Measurements from ENCODE around the gene SDF4. TPM values are rescaled to one million over a fixed set of nuclear protein-coding genes. Genes with fewer than 3 reads are reported as not detected.

SDF4 gene
- total RNA-seq, 4 donors from 2014 or later: 109 to 144 (median 138) TPM

- 85 to 98% methylated on average over 14 to 31 of the region's 34 CpGs for WGBS, 2 donors
- TF ChIP-seq CTCF (IDR thresholded peaks at IDR 0.05): no peak
- no peak for TF ChIP-seq POLR2A (IDR thresholded peaks at IDR 0.05)
These were observed 6.5 kb downstream of the SDF4 start for GRCh38 chr1:1225238-1225845.

DNA sequence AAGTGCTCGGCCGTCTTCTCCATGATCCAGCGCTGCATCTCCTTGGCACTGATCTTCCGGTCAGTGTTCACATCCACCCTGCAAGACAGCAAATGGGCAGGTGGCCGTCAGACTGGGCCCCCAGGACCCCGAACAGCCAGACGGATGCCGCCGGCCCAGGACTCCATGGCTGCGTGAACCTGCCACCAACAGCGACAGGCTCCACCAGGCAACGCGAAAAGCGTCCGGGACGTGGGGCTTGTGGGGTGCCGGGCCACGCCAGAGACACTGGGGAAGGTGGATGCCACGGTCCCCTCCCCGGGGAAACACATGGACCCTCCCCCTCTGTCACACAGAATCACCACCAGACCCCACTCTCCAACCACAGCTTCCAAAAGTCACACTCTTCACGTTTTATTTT, 7.9 kb downstream of the SDF4 start:
- TF ChIP-seq CTCF (IDR thresholded peaks at IDR 0.05): no peak
- TF ChIP-seq POLR2A (IDR thresholded peaks at IDR 0.05): no peak
- Histone ChIP-seq H3K27ac (no peak overlapping the region), H3K4me1 (no peaks in the 10 kb centered on the region), H3K4me3 (replicated peaks in 1 of 3) (no peak overlapping the region), H3K36me3 (peaks cover 45 to 62% of the 10 kb centered on the region in 2 donors), H3K9me3 (no peaks in the 10 kb centered on the region), H3K27me3 (no peaks in the 10 kb centered on the region)
- intact Hi-C loops (cut with DNase I): no loop called here
- 94% methylated on average over 6 to 18 of the region's 21 CpGs for WGBS, 2 donors
- DNase-seq: no peak

More at GRCh38 chr1:1225238-1225845, 6.5 kb downstream of the SDF4 start:
- Histone ChIP-seq H3K4me1 (peaks cover 8 to 13% of the 10 kb centered on the region in 2 donors), H3K36me3 (peaks cover 46 to 58% of the 10 kb centered on the region in 2 donors), H3K4me3 (replicated peaks in 1 of 3) (no peak overlapping the region), H3K27me3 (no peaks in the 10 kb centered on the region), H3K9me3 (no peaks in the 10 kb centered on the region), H3K27ac (no peak overlapping the region)
- intact Hi-C loops (cut with DNase I): no loop called here
- peak; percentile 47 to 50 for DNase-seq

DNA sequence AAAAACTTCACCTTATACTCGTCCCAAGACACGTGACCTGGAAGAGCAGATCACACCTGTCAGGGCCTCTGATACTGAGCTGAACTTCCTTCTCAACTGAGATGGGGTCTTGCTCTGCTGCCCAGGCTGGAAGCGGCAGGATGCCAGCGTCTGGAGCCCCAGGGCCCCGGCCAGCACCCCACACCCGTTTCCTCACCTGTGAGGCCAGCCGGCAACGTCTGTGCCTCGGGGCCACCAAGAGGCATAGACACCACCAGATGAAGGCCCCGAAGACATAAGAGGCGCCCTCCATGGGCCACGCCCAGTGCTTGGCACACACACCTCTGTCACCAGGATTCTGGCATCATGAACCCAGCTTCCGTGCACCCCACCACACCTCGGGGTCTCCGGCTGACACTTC, 8.5 kb downstream of the SDF4 start:
- intact Hi-C loops (cut with DNase I): no loop called here
- no peak overlapping the region for H3K4me3 ChIP-seq (replicated peaks in 1 of 3)
- H3K9me3 ChIP-seq: no peaks in the 10 kb centered on the region
- WGBS, 2 donors: 95 to 96% methylated on average over 15 of the region's 15 CpGs
- H3K27ac ChIP-seq: no peak overlapping the region
- no peak for DNase-seq
- no peak for TF ChIP-seq POLR2A (IDR thresholded peaks at IDR 0.05)
- H3K36me3 ChIP-seq: peaks cover 44 to 62% of the 10 kb centered on the region in 2 donors
- H3K27me3 ChIP-seq: no peaks in the 10 kb centered on the region
- no peaks in the 10 kb centered on the region for H3K4me1 ChIP-seq

GRCh38 chr1:1222575-1223225, 9.1 kb downstream of the SDF4 start:
- WGBS, 2 donors: 97% methylated on average over 43 to 44 of the region's 44 CpGs
- H3K27ac ChIP-seq: no peak overlapping the region
- H3K4me1 ChIP-seq: no peaks in the 10 kb centered on the region
- DNase-seq: no peak
- intact Hi-C loops (cut with DNase I): no loop called here
- no peak overlapping the region for H3K4me3 ChIP-seq (replicated peaks in 1 of 3)
- TF ChIP-seq CTCF (IDR thresholded peaks at IDR 0.05) (no peak), POLR2A (IDR thresholded peaks at IDR 0.05) (no peak)
- H3K36me3 ChIP-seq: peaks cover 44 to 62% of the 10 kb centered on the region in 2 donors
- H3K9me3 ChIP-seq: no peaks in the 10 kb centered on the region
- H3K27me3 ChIP-seq: no peaks in the 10 kb centered on the region

DNA sequence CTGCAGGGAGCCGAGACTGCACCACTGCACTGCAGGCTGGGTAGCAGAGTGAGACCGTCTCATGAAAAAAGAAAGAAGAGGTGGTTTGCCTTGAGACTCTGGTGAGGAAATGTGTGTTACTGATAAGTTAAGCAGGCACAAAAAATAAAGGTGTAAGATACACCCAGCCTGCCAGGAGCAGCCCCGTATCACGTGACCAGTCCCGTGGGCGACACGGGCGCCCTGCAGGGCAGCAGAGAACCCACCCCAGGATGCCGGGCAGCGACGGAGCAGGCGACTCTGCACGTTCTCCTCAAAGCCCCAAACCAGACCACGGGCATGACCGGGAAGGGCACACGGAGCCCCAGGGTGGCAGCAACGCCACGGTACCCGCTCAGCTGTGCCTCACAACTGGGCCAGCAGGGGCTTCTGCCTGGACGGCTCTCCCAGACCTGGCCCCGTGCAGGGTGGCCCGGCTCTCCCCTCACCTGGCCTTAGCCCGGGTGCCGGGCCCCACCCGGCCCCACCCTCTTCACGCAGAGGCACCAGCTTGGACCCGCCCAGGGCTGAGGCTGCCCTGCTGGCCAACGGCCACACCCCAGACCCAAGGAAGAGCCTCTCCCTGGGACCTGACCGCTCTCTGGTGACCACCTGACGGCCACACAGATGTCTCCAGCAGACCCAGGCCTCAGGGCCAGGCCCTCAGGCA, 9.8 kb downstream of the SDF4 start:
- WGBS, 2 donors: 92 to 97% methylated on average over 8 to 14 of the region's 30 CpGs
- Histone ChIP-seq H3K9me3 (no peaks in the 10 kb centered on the region), H3K4me1 (no peaks in the 10 kb centered on the region), H3K4me3 (replicated peaks in 1 of 3) (no peak overlapping the region), H3K36me3 (peaks cover 46 to 62% of the 10 kb centered on the region in 2 donors), H3K27me3 (no peaks in the 10 kb centered on the region), H3K27ac (no peak overlapping the region)
- intact Hi-C loops (cut with DNase I): no loop called here
- TF ChIP-seq POLR2A (IDR thresholded peaks at IDR 0.05) (no peak), CTCF (IDR thresholded peaks at IDR 0.05) (no peak)
- no peak for DNase-seq
